HL-60/S4 treated with retinoic acid at 250 ng/mL for 4 days and 3 days (cell line): Measurements from ENCODE around the gene MCAT.
"Not testable (repeated sequence)": the region's sequence is repeated elsewhere in the genome, so short reads cannot be mapped to it uniquely, and the experiment has no call there.

Experiments used
- in situ Hi-C: fragments of 300-500 bp; cut with MboI; formaldehyde crosslinking; loops from 2 replicates; pipeline ENCODE4 v1.7.0; 2022; ENCODE audit warnings: low sequenced_read_pairs

Gene MCAT

DNA sequence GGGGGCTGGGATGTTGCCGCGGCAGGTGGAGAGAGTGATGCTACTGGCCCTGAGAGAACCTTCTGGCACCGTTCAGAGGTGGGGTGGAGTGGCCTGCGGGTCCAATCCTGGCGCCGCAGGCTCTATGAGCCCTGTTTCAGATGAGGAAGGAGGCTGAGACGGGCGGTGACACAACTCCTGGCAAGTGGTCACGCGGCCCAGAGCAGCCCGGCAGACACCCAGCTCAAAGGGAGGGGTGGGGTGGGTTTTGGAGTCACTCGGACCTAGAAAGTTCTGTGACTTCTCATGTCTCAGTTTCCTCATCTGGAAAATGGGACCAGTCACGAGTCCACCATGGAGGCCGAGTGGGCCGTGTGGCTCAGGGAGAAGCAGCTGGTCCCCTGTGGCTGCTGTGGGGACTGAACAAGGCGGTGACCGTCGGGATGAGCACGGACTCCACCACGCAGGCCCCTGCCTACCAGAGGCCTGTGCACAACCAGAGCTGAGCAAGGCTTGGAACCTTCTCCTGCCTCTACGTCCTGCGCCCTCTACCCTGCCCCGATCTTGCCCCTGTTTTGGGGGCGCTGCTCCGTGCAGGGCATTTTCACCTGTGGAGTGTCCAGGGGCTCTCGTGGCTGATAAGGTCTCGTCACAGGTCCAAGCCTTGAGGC lies 11.8 kb upstream of the MCAT start:
- in situ Hi-C loops = no loop called here

- in situ Hi-C loops = no loop called here
Observed at GRCh38 chr22:43153899-43154298, 10.7 kb upstream of the MCAT start.

- in situ Hi-C loops = no loop called here
Observed at GRCh38 chr22:43152357-43153071, 9.3 kb upstream of the MCAT start.

- in situ Hi-C loops = no loop called here
Observed at GRCh38 chr22:43152003-43152356, 8.8 kb upstream of the MCAT start.

DNA sequence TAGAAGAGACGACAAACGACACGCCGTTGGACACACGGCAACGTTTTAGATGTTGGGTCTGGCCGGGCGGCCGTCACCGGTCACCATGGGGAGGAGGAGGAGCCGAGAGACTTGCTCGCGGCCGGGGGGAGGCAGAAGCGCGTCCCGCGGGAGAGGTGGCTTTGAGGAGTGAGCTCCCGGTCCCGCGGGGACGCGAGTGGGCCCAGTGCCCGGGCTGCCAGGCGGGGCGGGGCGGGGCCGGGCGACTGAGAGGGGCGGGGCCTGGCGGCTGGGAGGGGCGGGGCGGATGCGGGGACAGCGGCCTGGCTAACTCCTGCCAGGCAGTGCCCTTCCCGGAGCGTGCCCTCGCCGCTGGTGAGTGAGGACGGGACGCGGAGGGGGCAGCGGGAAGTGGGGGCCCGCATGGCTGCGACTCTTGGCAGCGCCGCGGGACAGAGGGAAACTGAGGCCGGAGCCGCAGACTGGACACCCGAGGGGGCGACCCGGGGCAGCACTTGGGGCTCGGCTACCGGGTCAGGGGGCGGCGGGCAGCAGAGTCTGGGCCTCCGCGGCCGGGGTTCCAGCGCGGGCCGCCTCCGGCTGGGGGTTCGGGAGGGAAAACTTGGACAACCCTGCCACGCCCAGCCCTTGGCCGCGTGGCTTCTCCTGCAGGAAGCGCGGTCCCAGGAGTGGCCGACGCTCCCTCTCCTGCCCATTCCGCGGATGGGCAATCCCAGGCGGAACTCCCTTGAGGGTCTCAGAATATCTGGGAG lies 8.2 kb upstream of the MCAT start, which contains the start of gene TSPO:
Gene TSPO, plus strand, starts transcription at position 309 of the 752 bp plus-strand sequence. CDS start 7,680 bp downstream, outside the sequence.
- in situ Hi-C loops = no loop called here

DNA sequence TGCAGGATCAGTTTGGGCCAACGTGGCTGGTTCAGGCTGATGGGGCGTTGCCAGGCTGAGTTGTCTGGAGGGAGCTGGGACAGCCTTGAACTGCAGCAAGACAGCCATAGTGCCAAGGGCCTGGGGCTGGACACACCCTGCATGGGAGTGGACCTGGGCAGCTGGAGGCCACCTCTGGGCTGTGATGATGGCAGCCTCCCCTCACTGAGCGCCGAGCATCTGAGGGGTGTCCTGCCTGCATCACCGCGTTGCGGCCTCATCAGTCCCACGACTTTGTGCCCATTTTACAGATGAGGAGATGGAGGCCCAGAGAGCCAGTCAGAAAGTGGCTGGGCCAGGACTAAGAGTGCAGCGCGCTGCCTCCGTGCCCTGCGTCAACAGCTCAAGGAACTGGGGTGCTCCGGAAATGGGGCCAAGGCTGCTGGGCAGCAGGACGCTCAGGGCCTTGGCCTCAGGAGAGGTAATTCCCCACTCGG lies 7.6 kb upstream of the MCAT start:
- in situ Hi-C loops = no loop called here

DNA sequence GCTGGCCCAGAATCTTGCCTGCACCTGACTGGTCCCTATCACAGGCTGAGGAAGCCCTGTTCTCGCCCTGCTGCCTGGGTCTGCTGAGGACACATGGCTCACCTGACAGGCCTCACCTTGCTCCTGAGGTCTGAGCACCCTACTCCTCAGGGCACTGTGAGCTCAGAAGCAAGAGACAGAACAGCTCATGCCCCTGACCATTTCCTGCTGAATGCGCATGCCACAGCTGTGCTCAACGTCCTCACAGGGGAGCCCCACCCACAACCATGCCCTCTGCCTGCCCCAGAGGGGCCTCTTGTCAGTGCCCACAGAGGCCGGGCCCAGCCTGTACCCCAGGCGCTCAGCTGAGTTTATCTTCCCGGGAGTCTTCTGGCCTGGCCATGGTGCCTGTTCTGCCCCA lies 5.4 kb upstream of the MCAT start:
- in situ Hi-C loops = no loop called here

DNA sequence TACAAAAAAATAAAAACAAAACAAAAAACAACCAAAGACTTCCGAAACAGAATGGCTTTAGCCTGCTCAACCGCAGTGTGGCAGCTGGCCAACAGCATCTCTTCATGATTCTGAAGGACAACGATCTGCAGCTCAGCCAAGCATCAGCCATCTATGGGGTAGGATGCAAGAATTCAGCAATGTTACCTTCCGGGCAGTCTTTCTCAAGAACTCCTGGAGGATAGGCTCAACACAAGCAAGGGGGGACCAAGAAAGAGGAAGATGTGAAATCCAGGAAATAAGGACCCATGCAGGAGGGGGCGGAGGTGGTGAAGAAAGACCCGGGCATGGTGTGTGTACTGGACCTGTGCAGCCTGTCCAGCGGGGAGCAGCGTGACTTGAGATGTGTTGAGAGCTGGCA lies 4.6 kb upstream of the MCAT start:
- in situ Hi-C loops = no loop called here

DNA sequence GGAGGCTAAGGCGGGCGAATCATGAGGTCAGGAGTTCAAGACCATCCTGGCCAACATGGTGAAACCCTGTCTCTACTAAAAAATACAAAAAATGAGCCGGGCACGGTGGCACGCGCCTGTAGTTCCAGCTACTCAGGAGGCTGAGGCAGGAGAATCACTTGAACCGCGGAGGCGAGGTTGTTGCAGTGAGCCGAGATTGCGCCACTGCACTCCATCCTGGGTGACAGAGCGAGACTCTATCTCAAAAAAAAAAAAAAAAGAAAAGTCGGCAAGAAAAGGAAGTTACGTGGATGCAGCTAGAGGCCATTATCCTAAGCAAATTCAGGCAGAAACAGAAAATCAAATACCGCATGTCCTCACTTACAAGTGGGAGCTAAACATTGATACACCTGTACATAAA lies 3.1 kb upstream of the MCAT start:
- in situ Hi-C loops = not testable (repeated sequence)

DNA sequence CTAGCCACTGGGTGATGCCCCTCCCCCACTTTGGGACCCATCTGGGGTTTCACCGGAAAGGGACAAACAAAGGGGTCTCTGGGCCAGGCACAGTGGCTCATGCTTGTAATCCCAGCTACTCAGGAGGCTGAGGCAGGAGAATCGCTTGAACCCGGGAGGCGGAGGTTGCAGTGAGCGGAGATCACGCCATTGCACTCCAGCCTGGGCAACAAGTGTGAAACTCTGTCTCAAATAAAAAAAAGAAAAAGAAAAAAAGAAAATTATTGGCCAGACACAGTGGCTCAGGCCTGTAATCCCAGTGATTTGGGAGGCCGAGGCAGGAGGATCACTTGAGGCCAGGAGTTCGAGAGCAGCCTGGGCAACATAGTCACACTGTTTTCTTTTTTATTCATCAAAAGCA lies 2.2 kb upstream of the MCAT start:
- in situ Hi-C loops = not testable (repeated sequence)

DNA sequence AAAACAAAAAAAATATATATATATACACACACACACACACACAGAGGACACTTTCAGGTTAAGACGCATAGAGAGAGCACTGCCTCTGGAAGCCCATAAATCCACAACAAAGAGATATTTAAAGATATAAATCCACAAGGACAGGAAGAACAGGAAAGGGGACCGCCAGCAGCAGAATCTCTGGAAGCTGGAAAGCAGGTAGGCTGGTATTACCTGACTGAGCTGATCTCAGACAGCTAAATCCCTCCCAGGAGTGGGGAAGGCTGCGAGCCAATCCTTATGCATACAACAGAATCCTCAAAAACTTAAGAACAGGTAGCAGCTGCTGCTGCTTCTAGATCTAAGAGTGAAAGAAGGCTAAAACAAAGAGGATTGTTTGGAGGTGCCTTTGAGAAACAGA lies 1.8 kb upstream of the MCAT start:
- in situ Hi-C loops = no loop called here

- in situ Hi-C loops = no loop called here
Observed at GRCh38 chr22:43136801-43137200, 6.4 kb downstream of the MCAT start.

GRCh38 chr22:43136255-43136654 lies 6.9 kb downstream of the MCAT start:
- in situ Hi-C loops = no loop called here

- in situ Hi-C loops = no loop called here
Observed at GRCh38 chr22:43135565-43135964, 7.6 kb downstream of the MCAT start.

GRCh38 chr22:43134553-43134952 lies 8.6 kb downstream of the MCAT start:
- in situ Hi-C loops = no loop called here

GRCh38 chr22:43133401-43133800 lies 9.8 kb downstream of the MCAT start:
- in situ Hi-C loops = no loop called here

GRCh38 chr22:43131773-43132501 lies 11.3 kb downstream of the MCAT start:
- in situ Hi-C loops = no loop called here

DNA sequence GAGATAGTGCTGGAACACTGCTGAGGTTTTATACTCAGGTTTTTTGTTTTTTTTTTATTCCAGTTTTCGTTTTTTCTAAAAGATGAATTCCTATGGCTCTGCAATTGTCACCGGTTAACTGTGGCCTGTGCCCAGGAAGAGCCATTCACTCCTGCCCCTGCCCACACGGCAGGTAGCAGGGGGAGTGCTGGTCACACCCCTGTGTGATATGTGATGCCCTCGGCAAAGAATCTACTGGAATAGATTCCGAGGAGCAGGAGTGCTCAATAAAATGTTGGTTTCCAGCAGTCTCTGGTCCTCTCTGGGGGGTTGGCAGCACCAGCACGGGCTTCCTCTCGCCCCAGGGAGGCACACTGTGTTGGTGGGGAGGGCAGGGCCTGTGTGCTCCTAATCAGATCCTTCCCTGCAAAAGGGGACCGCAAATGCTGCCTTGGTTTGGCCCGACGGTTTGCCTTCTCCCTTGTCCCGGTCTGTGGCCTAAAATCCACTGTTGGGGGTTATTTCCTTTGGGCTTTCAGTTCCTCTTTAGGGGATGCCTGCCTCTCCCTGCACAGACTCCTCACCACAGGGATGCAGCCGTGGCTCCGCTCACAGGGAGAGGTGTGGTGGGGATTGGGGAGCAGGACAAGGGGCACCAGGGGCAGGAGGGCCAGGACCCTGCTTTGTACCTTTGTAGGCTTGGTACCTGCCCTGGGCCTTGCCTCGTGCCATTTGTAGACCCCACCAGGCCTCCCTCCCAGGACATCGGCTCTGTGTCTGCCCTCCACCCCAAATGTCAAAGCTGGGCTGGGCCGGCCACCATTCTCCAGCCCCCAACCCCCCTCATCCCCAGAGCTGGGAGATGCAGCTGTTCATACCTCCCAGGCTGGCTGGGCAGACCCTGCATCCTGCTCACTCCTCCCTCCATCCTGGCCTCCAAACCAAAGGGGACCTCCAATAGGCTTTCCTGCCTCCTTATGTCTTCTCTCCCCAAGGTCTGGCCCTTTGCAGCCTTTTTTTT lies 13.5 kb downstream of the MCAT start:
- in situ Hi-C loops = no loop called here

DNA sequence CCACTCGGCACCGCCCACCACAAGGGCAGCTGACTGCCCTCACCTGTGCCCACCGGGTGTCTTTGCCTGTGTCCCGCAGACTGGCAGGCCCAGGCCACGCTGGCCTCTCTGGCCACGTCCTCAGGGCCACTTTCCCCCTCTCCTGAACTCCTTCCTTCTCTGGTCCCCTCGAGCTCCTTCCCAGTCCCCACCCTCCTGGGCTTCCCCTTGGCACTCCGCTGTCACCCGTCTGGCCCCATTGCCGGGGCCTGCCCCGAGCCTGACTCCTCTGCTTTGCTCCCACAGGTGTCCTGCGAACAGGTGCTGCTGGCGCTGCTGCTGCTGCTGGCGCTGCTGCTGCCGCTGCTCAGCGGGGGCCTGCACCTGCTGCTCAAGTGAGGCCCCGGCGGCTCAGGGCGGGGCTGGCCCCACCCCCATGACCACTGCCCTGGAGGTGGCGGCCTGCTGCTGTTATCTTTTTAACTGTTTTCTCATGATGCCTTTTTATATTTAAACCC lies 14.2 kb downstream of the MCAT start:
- in situ Hi-C loops = no loop called here

DNA sequence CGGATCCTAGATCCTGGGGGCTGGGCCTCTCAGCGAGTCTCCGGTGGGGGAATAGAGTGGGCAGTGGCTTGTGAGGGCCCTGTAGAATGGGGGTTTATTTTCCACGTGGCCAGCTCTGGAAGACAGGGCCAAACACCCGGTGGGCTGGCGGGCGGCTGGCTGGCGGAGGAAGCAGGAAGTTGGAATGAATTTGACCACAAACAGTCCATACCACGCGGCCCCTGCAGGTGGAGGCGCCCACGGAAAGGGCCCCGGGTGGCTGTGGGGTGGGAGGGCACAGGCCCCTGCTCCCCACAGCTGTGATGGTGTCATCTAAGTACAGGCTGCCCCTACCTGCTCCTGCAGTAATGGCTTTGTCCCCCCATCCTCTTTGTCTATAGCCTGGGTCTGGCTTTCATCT lies 15.1 kb downstream of the MCAT start:
- in situ Hi-C loops = no loop called here
